GM23338 (cell line): ENCODE results near the gene TRIP10. TPM values are rescaled to one million over a fixed set of nuclear protein-coding genes. Genes with fewer than 3 reads are reported as not detected.

Experiments
- CREB1 ChIP-seq: fragments of 250-450 bp; sonication (Bioruptor Pico); IDR thresholded peaks from 2 replicates; pipeline ENCODE4 v1.5.0; 2020; ENCODE audit warnings: low read depth, mild to moderate bottlenecking, moderate library complexity
- ETS1 ChIP-seq: IDR thresholded peaks from 2 replicates; pipeline ENCODE4 v1.6.1; 2016; ENCODE audit warnings: antibody characterized with exemption
- EZH2phosphoT487 ChIP-seq: fragments of 200-600 bp; sonication (generic); IDR thresholded peaks from one replicate; pipeline ENCODE4 v1.8.1; 2018; ENCODE audit warnings: antibody characterized with exemption; ENCODE audit not compliant: unreplicated experiment
- REST ChIP-seq: IDR thresholded peaks from one replicate; pipeline ENCODE4 v1.6.1; 2018; ENCODE audit warnings: antibody characterized with exemption; ENCODE audit not compliant: unreplicated experiment
- STAT1 ChIP-seq: IDR thresholded peaks from one replicate; pipeline ENCODE4 v1.6.1; 2016; ENCODE audit warnings: antibody characterized with exemption; ENCODE audit not compliant: unreplicated experiment
- ZNF114 ChIP-seq: fragments of 250-450 bp; sonication (Bioruptor Pico); IDR thresholded peaks from 2 replicates; pipeline ENCODE4 v1.5.0; 2020; ENCODE audit warnings: mild to moderate bottlenecking, moderate library complexity
- ZNF331 ChIP-seq: fragments of 250-450 bp; sonication (Bioruptor Pico); IDR thresholded peaks from 2 replicates; pipeline ENCODE4 v1.5.0; 2020; ENCODE audit warnings: low read depth, mild to moderate bottlenecking, moderate library complexity
- polyA plus RNA-seq: library from polyadenylated mRNA; unstranded; fragments of >200 nt; fragmentation: Nextera tagmentation; extraction: Ambion mirVana; gene quantifications from 2 replicates; pipeline ENCODE4 v1.2.1, GENCODE V29; 2016
- total RNA-seq: library from RNA; depleted of rRNA; stranded (reverse); fragments of >200 nt; shearing (Covaris generic); gene quantifications from 2 replicates; pipeline ENCODE4 v1.2.3, GENCODE V29; 2014
- TF ChIP-seq, protein P1 (sequence below): fragments of 250-450 bp; sonication (Bioruptor Pico); IDR thresholded peaks from 2 replicates; pipeline ENCODE4 v1.5.0; 2020; ENCODE audit warnings: mild to moderate bottlenecking, moderate library complexity

Gene TRIP10
- total and polyA plus RNA-seq, 2 experiments from 2014 or later = 56.8 to 68.5 TPM

DNA sequence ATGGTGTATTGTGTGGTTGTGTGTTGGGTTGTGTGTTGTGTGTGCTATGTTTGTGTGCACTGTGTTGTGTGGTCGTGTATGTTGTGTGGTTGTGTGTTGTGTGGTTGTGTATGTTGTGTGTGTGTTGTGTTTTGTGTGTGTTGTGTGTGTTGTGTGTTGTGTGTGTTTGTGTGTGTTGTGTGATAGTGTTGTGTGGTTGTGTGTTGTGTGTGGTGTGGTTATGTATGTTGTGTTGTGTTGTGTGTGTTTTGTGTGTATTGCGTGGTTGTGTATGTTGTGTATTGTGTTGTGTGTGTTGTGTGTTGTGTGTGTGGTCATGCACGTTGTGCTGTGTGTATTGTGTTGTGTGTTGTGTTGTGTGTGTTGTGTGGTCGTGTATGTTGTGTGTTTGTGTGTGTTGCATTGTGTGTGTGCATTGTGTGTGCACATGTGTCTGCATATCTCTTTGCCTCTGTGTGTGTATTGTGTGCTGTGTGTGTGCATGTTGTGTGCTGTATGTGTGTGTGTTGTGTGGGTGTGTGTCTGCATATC is 22.0 kb upstream of the TRIP10 start (continued):
- TF ChIP-seq, protein P1, sequence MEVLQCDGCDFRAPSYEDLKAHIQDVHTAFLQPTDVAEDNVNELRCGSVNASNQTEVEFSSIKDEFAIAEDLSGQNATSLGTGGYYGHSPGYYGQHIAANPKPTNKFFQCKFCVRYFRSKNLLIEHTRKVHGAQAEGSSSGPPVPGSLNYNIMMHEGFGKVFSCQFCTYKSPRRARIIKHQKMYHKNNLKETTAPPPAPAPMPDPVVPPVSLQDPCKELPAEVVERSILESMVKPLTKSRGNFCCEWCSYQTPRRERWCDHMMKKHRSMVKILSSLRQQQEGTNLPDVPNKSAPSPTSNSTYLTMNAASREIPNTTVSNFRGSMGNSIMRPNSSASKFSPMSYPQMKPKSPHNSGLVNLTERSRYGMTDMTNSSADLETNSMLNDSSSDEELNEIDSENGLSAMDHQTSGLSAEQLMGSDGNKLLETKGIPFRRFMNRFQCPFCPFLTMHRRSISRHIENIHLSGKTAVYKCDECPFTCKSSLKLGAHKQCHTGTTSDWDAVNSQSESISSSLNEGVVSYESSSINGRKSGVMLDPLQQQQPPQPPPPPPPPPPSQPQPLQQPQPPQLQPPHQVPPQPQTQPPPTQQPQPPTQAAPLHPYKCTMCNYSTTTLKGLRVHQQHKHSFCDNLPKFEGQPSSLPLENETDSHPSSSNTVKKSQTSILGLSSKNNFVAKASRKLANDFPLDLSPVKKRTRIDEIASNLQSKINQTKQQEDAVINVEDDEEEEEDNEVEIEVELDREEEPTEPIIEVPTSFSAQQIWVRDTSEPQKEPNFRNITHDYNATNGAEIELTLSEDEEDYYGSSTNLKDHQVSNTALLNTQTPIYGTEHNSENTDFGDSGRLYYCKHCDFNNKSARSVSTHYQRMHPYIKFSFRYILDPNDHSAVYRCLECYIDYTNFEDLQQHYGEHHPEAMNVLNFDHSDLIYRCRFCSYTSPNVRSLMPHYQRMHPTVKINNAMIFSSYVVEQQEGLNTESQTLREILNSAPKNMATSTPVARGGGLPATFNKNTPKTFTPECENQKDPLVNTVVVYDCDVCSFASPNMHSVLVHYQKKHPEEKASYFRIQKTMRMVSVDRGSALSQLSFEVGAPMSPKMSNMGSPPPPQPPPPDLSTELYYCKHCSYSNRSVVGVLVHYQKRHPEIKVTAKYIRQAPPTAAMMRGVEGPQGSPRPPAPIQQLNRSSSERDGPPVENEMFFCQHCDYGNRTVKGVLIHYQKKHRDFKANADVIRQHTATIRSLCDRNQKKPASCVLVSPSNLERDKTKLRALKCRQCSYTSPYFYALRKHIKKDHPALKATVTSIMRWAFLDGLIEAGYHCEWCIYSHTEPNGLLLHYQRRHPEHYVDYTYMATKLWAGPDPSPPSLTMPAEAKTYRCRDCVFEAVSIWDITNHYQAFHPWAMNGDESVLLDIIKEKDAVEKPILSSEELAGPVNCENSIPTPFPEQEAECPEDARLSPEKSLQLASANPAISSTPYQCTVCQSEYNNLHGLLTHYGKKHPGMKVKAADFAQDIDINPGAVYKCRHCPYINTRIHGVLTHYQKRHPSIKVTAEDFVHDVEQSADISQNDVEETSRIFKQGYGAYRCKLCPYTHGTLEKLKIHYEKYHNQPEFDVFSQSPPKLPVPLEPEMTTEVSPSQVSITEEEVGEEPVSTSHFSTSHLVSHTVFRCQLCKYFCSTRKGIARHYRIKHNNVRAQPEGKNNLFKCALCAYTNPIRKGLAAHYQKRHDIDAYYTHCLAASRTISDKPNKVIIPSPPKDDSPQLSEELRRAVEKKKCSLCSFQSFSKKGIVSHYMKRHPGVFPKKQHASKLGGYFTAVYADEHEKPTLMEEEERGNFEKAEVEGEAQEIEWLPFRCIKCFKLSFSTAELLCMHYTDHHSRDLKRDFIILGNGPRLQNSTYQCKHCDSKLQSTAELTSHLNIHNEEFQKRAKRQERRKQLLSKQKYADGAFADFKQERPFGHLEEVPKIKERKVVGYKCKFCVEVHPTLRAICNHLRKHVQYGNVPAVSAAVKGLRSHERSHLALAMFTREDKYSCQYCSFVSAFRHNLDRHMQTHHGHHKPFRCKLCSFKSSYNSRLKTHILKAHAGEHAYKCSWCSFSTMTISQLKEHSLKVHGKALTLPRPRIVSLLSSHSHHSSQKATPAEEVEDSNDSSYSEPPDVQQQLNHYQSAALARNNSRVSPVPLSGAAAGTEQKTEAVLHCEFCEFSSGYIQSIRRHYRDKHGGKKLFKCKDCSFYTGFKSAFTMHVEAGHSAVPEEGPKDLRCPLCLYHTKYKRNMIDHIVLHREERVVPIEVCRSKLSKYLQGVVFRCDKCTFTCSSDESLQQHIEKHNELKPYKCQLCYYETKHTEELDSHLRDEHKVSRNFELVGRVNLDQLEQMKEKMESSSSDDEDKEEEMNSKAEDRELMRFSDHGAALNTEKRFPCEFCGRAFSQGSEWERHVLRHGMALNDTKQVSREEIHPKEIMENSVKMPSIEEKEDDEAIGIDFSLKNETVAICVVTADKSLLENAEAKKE (CRISPR knock-in tag) = no peak
- TF ChIP-seq ZNF114 (CRISPR knock-in tag) (no peak), REST (no peak), CREB1 (CRISPR knock-in tag) (no peak), STAT1 (no peak), ETS1 (no peak), ZNF331 (CRISPR knock-in tag) (no peak), EZH2phosphoT487 (no peak)
